Hepatocyte (in vitro differentiated cells): Measurements from ENCODE around the gene PROCR. TPM values are rescaled to one million over a fixed set of nuclear protein-coding genes. Genes with fewer than 3 reads are reported as not detected.

Experiments
- DNase-seq: peaks from one replicate; pipeline ENCODE4 v3.0.0-alpha.2; 2016; ENCODE audit warnings: low spot score
- H2AFZ ChIP-seq: fragments of 200-600 bp; sonication (generic); 2 replicates; pipeline ENCODE4 v1.6.0; 2016; ENCODE audit warnings: antibody characterized with exemption, mild to moderate bottlenecking
- H3K27ac ChIP-seq: fragments of 200-600 bp; sonication (generic); 2 replicates; pipeline ENCODE4 v1.5.1; 2016; ENCODE audit warnings: mild to moderate bottlenecking
- H3K27me3 ChIP-seq: fragments of 200-600 bp; sonication (generic); 2 replicates; pipeline ENCODE4 v1.6.1; 2016
- H3K36me3 ChIP-seq: fragments of 200-600 bp; sonication (generic); replicated peaks from 2 replicates; pipeline ENCODE4 v1.5.1; 2016; ENCODE audit warnings: low read depth; ENCODE audit not compliant: insufficient read depth
- H3K4me1 ChIP-seq: fragments of 200-600 bp; sonication (generic); 2 replicates; pipeline ENCODE4 v1.5.1; 2016; ENCODE audit warnings: mild to moderate bottlenecking, moderate library complexity; ENCODE audit not compliant: insufficient read depth
- H3K4me2 ChIP-seq: fragments of 200-600 bp; sonication (generic); 2 replicates; pipeline ENCODE4 v1.6.0; 2016
- H3K4me3 ChIP-seq: fragments of 200-600 bp; sonication (generic); 2 replicates; pipeline ENCODE4 v1.5.1; 2016; ENCODE audit warnings: mild to moderate bottlenecking
- H3K79me2 ChIP-seq: fragments of 200-600 bp; sonication (generic); 2 replicates; pipeline ENCODE4 v1.6.0; 2017; ENCODE audit warnings: mild to moderate bottlenecking
- H3K9me2 ChIP-seq: fragments of 200-600 bp; sonication (generic); replicated peaks from 2 replicates; pipeline ENCODE4 v1.6.0; 2017; ENCODE audit warnings: mild to moderate bottlenecking; ENCODE audit not compliant: insufficient read depth
- H3K9me3 ChIP-seq: fragments of 200-600 bp; sonication (generic); 2 replicates; pipeline ENCODE4 v1.5.1; 2016; ENCODE audit warnings: low read depth, mild to moderate bottlenecking
- H4K20me1 ChIP-seq: fragments of 200-600 bp; sonication (generic); 2 replicates; pipeline ENCODE4 v1.6.0; 2016; ENCODE audit warnings: mild to moderate bottlenecking; ENCODE audit not compliant: insufficient read depth, poor library complexity, severe bottlenecking
- EZH2 ChIP-seq: fragments of 200-600 bp; sonication (generic); IDR thresholded peaks from 2 replicates; pipeline ENCODE4 v1.6.1; 2016; ENCODE audit warnings: antibody characterized with exemption, mild to moderate bottlenecking, borderline replicate concordance
- EZH2phosphoT487 ChIP-seq: fragments of 200-600 bp; sonication (generic); IDR thresholded peaks from one replicate; pipeline ENCODE4 v1.6.1; 2018; ENCODE audit warnings: antibody characterized with exemption, mild to moderate bottlenecking, low read depth, moderate library complexity; ENCODE audit not compliant: unreplicated experiment, severe bottlenecking
- WGBS: methylation state at CpG from one replicate; pipeline ENCODE4 v1.1.6; 2016; ENCODE audit warnings: low lambda C conversion rate; ENCODE audit errors: missing lambda C conversion rate; 5-methylcytosine and 5-hydroxymethylcytosine counted together
- polyA plus RNA-seq: library from polyadenylated mRNA; unstranded; fragments of >200 nt; fragmentation: Nextera tagmentation; extraction: Ambion mirVana; gene quantifications from 2 replicates; pipeline ENCODE4 v1.2.1, GENCODE V29; 2016
- total RNA-seq: library from RNA; depleted of rRNA; stranded (reverse); fragments of >200 nt; gene quantifications from 2 replicates; pipeline ENCODE4 v1.2.3, GENCODE V29; 2014
- TF ChIP-seq, protein P1 (sequence below): fragments of 200-600 bp; sonication (generic); IDR thresholded peaks from 2 replicates; pipeline ENCODE4 v1.5.1; 2016; ENCODE audit warnings: antibody characterized with exemption, mild to moderate bottlenecking; ENCODE audit not compliant: poor library complexity

Gene PROCR
- total and polyA plus RNA-seq, 2 experiments from 2014 or later = 7.7 to 14.1 TPM

DNA sequence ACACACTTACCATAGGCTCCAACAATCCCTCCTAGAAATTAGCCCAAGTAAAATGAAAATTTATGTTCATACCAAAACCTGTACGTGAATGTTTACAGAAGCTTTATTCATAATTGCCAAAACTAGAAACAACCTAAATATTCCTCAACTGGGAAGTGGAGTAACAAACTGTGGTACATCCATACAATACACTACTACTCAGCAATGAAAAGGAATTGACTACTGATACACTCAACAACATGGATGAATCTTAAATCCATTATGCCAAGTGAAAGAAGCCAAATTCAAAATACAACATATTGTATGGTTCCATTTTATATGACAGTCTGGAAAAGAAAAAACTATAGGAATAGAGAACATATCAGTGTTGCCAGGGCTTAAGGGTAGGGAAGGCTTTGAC, 34.9 kb downstream of the PROCR start:
- TF ChIP-seq EZH2 (no peak), EZH2phosphoT487 (no peak)
- TF ChIP-seq, protein P1, sequence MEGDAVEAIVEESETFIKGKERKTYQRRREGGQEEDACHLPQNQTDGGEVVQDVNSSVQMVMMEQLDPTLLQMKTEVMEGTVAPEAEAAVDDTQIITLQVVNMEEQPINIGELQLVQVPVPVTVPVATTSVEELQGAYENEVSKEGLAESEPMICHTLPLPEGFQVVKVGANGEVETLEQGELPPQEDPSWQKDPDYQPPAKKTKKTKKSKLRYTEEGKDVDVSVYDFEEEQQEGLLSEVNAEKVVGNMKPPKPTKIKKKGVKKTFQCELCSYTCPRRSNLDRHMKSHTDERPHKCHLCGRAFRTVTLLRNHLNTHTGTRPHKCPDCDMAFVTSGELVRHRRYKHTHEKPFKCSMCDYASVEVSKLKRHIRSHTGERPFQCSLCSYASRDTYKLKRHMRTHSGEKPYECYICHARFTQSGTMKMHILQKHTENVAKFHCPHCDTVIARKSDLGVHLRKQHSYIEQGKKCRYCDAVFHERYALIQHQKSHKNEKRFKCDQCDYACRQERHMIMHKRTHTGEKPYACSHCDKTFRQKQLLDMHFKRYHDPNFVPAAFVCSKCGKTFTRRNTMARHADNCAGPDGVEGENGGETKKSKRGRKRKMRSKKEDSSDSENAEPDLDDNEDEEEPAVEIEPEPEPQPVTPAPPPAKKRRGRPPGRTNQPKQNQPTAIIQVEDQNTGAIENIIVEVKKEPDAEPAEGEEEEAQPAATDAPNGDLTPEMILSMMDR = no peak
- Histone ChIP-seq H3K9me3 (peaks cover 5% of the 10 kb centered on the region), H3K27me3 (no peaks in the 10 kb centered on the region), H4K20me1 (no peaks in the 10 kb centered on the region), H3K27ac (no peak overlapping the region), H3K36me3 (no peaks in the 10 kb centered on the region), H3K79me2 (no peaks in the 10 kb centered on the region), H3K9me2 (no peaks in the 10 kb centered on the region), H3K4me3 (no peak overlapping the region), H2AFZ (no peak overlapping the region), H3K4me1 (no peaks in the 10 kb centered on the region), H3K4me2 (no peak overlapping the region)
- no peak for DNase-seq
- 93% methylated on average over 1 of the region's 1 CpG for WGBS

DNA sequence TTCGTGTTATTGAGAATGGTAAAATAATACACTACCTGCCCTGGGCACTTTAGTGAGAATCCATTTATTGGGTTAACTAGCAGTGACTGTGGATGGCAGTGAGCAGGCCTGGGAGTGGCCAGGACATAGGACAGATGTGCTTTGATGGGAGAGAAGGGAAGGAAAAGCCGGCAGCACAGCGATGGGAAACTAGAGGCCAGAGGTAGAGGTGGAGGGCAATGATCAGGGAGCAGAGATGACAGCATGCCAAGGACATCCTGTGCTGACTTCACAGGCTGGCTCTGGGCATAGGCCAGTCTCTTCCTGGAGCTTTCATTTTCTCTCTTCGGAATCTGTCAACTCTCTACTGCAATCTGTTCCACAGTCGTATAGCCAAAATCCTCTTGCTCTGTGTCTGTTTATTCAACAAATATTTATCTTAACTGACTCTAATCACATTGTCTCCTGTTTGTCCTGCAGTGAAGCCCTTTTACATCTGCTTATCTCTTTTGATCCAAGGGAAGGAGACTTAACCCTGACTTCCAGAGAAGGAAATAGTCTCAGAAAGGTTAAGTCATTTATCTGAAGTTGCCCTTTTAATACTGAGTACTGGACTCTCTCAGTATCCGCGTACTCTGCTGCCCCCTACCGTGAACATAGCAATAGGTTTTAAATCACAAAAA, 36.2 kb downstream of the PROCR start:
- Histone ChIP-seq H3K27ac (peak overlapping the region; percentile 60), H3K4me1 (no peaks in the 10 kb centered on the region), H4K20me1 (no peaks in the 10 kb centered on the region), H3K36me3 (no peaks in the 10 kb centered on the region), H3K27me3 (no peaks in the 10 kb centered on the region), H3K79me2 (no peaks in the 10 kb centered on the region), H3K4me2 (peak overlapping the region; percentile 70), H2AFZ (no peak overlapping the region), H3K4me3 (no peak overlapping the region), H3K9me3 (peaks cover 5% of the 10 kb centered on the region), H3K9me2 (no peaks in the 10 kb centered on the region)
- peak; percentile 88 for DNase-seq
- 19% methylated on average over 8 of the region's 8 CpGs for WGBS
- TF ChIP-seq EZH2phosphoT487 = no peak
- TF ChIP-seq, protein P1 = peak; percentile 90

DNA sequence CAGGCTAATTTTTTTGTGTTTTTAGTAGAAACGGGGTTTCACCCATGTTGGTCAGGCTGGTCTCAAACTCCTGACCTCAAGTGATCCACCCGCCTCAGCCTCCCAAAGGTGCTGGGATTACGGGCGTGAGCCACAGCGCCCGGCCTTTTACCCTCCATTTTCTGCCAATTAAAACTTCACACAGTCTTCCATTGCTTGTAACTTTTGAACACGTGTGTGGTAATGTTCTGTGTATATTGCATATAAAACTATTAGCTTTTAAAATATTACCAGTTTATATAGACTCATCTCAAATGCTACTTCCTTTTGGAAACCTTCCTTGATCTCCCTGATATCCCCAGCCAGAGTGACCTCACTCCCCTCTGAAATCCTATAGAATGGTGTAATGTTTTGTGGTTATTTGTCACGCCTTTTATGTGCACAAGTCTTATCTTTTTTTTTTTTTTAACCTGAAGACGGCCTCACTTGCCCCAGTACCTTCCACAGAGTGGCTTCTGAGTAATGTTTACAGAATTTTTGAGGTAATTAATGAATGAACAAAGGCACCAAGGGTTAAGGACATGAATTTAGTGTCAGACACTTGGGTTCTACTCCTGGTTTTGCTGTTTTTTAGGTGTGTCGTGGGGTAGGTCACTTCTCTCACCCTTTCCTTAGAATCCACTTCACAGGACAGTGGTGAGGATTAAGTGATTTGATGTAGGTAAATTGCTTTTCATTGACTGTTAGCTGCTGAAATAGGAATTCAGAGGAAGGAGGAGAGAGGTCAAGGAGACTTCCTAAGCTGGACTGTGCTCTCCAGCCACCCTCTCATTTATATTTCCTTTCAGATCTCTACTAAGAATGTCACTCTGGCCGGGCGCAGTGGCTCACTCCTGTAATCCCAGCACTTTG, 43.4 kb downstream of the PROCR start:
- Histone ChIP-seq H3K27me3 (no peaks in the 10 kb centered on the region), H4K20me1 (no peaks in the 10 kb centered on the region), H3K36me3 (no peaks in the 10 kb centered on the region), H3K79me2 (no peaks in the 10 kb centered on the region), H3K9me3 (no peaks in the 10 kb centered on the region), H2AFZ (no peak overlapping the region), H3K9me2 (no peaks in the 10 kb centered on the region), H3K4me2 (no peak overlapping the region), H3K4me3 (no peak overlapping the region), H3K4me1 (no peaks in the 10 kb centered on the region), H3K27ac (no peak overlapping the region)
- 81% methylated on average over 12 of the region's 12 CpGs for WGBS
- TF ChIP-seq EZH2phosphoT487 (no peak), EZH2 (no peak)
- TF ChIP-seq, protein P1 = no peak
- no peak for DNase-seq
